ENCODE measurements around the gene WDR27.
A peak's percentile ranks its signal among the peaks of the same experiment; 100 is the strongest.
"Not testable (repeated sequence)": the region's sequence is repeated elsewhere in the genome, so short reads cannot be mapped to it uniquely, and the experiment has no call there.

The WDR27 gene

DNA sequence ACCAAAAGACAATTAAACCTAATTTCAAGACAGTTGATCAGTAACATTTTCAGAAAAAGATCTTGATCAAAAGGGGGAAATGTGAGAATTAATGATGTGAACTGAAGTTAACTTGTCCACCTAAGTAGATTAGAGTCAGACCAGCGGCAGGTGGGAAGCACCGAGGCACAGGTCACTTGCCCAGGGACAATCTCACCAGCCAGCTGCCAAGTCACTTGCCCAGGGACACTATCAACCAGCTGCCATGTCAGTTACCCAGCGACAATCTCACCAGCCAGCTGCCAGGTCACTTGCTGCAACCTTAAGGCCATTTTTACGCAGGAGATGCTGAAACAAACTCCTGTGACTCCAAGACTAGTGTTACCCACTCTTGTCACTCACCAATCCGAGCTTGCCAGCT, 260.5 kb downstream of the WDR27 start:
- no peak overlapping the region for H3K4me3 ChIP-seq (ENCODE audit: low read length)
- H3K36me3 ChIP-seq (ENCODE audit: control insufficient read depth, insufficient read depth, low read length): no peaks in the 10 kb centered on the region
- no peaks in the 10 kb centered on the region for H3K27me3 ChIP-seq (ENCODE audit: insufficient read depth, low read length, poor library complexity)
- H3K18ac ChIP-seq (ENCODE audit: low read length): no peak overlapping the region
- no peak overlapping the region for H3K4ac ChIP-seq (ENCODE audit: low read depth, low read length)
- no peak overlapping the region for H2AK5ac ChIP-seq (ENCODE audit: low read length)
- H3K9ac ChIP-seq (ENCODE audit: low read length): no peak overlapping the region
- H3K79me1 ChIP-seq (ENCODE audit: low read length): no peaks in the 10 kb centered on the region
- H4K5ac ChIP-seq (ENCODE audit: low read length): no peak overlapping the region
- H3K23ac ChIP-seq (ENCODE audit: low read length): no peak overlapping the region
- H2BK120ac ChIP-seq (ENCODE audit: low read depth, low read length): no peak overlapping the region
- H2BK15ac ChIP-seq (replicated peaks; ENCODE audit: low read depth): no peak overlapping the region
- H3K79me2 ChIP-seq (ENCODE audit: control insufficient read depth, insufficient read depth, low read length): no peaks in the 10 kb centered on the region
- no peaks in the 10 kb centered on the region for H3K4me1 ChIP-seq (ENCODE audit: control insufficient read depth, low read depth, low read length)
- H3K4me2 ChIP-seq (ENCODE audit: low read length): no peak overlapping the region
- DNase-seq: no peak
- H3K27ac ChIP-seq (ENCODE audit: low read depth, low read length): no peak overlapping the region
- H4K8ac ChIP-seq (ENCODE audit: low read depth, low read length): no peak overlapping the region
- no CpG with 5 or more reads among the region's 5 CpGs for WGBS (ENCODE audit: extremely low coverage, insufficient coverage, low lambda C conversion rate)
- no peak overlapping the region for H3K56ac ChIP-seq (ENCODE audit: low read length)
- no peak overlapping the region for H2BK5ac ChIP-seq (ENCODE audit: low read length)

DNA sequence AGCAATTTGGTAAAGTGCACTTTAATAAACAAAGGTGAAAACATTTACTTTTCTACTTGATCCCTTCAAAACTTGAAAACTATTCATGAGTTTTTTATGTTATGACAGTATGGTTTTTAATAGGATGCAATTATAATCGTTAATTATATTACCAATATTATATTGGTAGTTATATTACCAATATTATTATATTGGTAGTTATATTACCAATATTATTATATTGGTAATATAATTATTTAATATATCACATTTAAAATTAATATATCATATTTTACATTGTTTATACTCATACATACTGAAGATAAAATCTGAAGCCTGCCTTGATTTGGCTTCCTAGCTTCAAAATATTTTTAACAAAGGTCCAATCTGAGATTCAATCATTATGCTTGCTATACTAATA, 262.1 kb downstream of the WDR27 start:
- no peak overlapping the region for H3K9ac ChIP-seq (ENCODE audit: low read length)
- no peaks in the 10 kb centered on the region for H3K27me3 ChIP-seq (ENCODE audit: insufficient read depth, low read length, poor library complexity)
- no peaks in the 10 kb centered on the region for H3K4me1 ChIP-seq (ENCODE audit: control insufficient read depth, low read depth, low read length)
- H3K79me1 ChIP-seq (ENCODE audit: low read length): no peaks in the 10 kb centered on the region
- DNase-seq: no peak
- H2BK5ac ChIP-seq (ENCODE audit: low read length): no peak overlapping the region
- no peak overlapping the region for H3K18ac ChIP-seq (ENCODE audit: low read length)
- H3K4me3 ChIP-seq (ENCODE audit: low read length): no peak overlapping the region
- H3K36me3 ChIP-seq (ENCODE audit: control insufficient read depth, insufficient read depth, low read length): no peaks in the 10 kb centered on the region
- H4K8ac ChIP-seq (ENCODE audit: low read depth, low read length): no peak overlapping the region
- no peak overlapping the region for H3K4ac ChIP-seq (ENCODE audit: low read depth, low read length)
- no peak overlapping the region for H2BK120ac ChIP-seq (ENCODE audit: low read depth, low read length)
- no peak overlapping the region for H2AK5ac ChIP-seq (ENCODE audit: low read length)
- no peak overlapping the region for H3K23ac ChIP-seq (ENCODE audit: low read length)
- H3K79me2 ChIP-seq (ENCODE audit: control insufficient read depth, insufficient read depth, low read length): no peaks in the 10 kb centered on the region
- H3K4me2 ChIP-seq (ENCODE audit: low read length): no peak overlapping the region
- no peak overlapping the region for H3K27ac ChIP-seq (ENCODE audit: low read depth, low read length)
- no peak overlapping the region for H2BK15ac ChIP-seq (replicated peaks; ENCODE audit: low read depth)
- no peak overlapping the region for H3K56ac ChIP-seq (ENCODE audit: low read length)
- H4K5ac ChIP-seq (ENCODE audit: low read length): no peak overlapping the region
- WGBS (ENCODE audit: extremely low coverage, insufficient coverage, low lambda C conversion rate): no CpG with 5 or more reads among the region's 1 CpG

- H3K23ac ChIP-seq (ENCODE audit: low read length); H2BK5ac ChIP-seq (ENCODE audit: low read length); H3K4ac ChIP-seq (ENCODE audit: low read depth, low read length): not testable (repeated sequence)
These were observed 267.3 kb downstream of the WDR27 start for GRCh38 chr6:169434554-169434953.

DNA sequence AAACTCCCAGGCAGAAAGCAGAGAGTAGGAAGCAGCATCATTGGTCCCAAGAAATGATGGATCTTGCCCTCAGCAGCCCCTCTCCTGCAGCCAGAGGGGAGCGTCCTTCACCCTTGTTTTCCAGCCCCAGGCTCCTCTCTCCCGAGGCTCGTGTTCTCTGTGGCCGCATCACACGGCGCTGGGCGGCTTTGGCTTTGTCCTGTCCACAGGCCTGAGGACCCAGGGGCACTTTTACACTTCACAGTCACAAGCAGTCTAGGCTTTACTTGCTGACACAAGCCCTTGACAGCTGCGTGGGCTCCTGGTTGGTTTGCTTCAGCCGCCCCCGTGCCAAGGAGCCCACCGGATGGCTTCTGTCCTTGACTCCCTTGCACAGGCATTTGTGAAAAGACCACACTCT, 272.8 kb downstream of the WDR27 start:
- no peak overlapping the region for H3K9ac ChIP-seq (ENCODE audit: low read length)
- H2BK120ac ChIP-seq (ENCODE audit: low read depth, low read length): no peak overlapping the region
- no peak overlapping the region for H3K4ac ChIP-seq (ENCODE audit: low read depth, low read length)
- H3K23ac ChIP-seq (ENCODE audit: low read length): no peak overlapping the region
- H3K27me3 ChIP-seq (ENCODE audit: insufficient read depth, low read length, poor library complexity): no peaks in the 10 kb centered on the region
- no peak overlapping the region for H3K4me2 ChIP-seq (ENCODE audit: low read length)
- WGBS (ENCODE audit: extremely low coverage, insufficient coverage, low lambda C conversion rate): no CpG with 5 or more reads among the region's 11 CpGs
- no peak overlapping the region for H4K5ac ChIP-seq (ENCODE audit: low read length)
- no peak overlapping the region for H2AK5ac ChIP-seq (ENCODE audit: low read length)
- peaks cover 2% of the 10 kb centered on the region for H3K4me1 ChIP-seq (ENCODE audit: control insufficient read depth, low read depth, low read length)
- H3K79me1 ChIP-seq (ENCODE audit: low read length): no peaks in the 10 kb centered on the region
- no peaks in the 10 kb centered on the region for H3K79me2 ChIP-seq (ENCODE audit: control insufficient read depth, insufficient read depth, low read length)
- H3K36me3 ChIP-seq (ENCODE audit: control insufficient read depth, insufficient read depth, low read length): no peaks in the 10 kb centered on the region
- H3K27ac ChIP-seq (ENCODE audit: low read depth, low read length): no peak overlapping the region
- H2BK15ac ChIP-seq (replicated peaks; ENCODE audit: low read depth): no peak overlapping the region
- H3K4me3 ChIP-seq (ENCODE audit: low read length): no peak overlapping the region
- DNase-seq: no peak
- no peak overlapping the region for H4K8ac ChIP-seq (ENCODE audit: low read depth, low read length)
- no peak overlapping the region for H2BK5ac ChIP-seq (ENCODE audit: low read length)
- no peak overlapping the region for H3K18ac ChIP-seq (ENCODE audit: low read length)
- H3K56ac ChIP-seq (ENCODE audit: low read length): no peak overlapping the region

More at GRCh38 chr6:169434554-169434953, 267.3 kb downstream of the WDR27 start:
- not testable (repeated sequence) for H3K56ac ChIP-seq (ENCODE audit: low read length); H3K36me3 ChIP-seq (ENCODE audit: control insufficient read depth, insufficient read depth, low read length); H3K27ac ChIP-seq (ENCODE audit: low read depth, low read length); H2BK15ac ChIP-seq (replicated peaks; ENCODE audit: low read depth); H3K27me3 ChIP-seq (ENCODE audit: insufficient read depth, low read length, poor library complexity); H2AK5ac ChIP-seq (ENCODE audit: low read length); H3K9ac ChIP-seq (ENCODE audit: low read length); H3K4me2 ChIP-seq (ENCODE audit: low read length); H3K4me1 ChIP-seq (ENCODE audit: control insufficient read depth, low read depth, low read length); DNase-seq; H3K4me3 ChIP-seq (ENCODE audit: low read length); H3K79me1 ChIP-seq (ENCODE audit: low read length); H2BK120ac ChIP-seq (ENCODE audit: low read depth, low read length); H3K18ac ChIP-seq (ENCODE audit: low read length); H4K8ac ChIP-seq (ENCODE audit: low read depth, low read length); H3K79me2 ChIP-seq (ENCODE audit: control insufficient read depth, insufficient read depth, low read length); H4K5ac ChIP-seq (ENCODE audit: low read length)

DNA sequence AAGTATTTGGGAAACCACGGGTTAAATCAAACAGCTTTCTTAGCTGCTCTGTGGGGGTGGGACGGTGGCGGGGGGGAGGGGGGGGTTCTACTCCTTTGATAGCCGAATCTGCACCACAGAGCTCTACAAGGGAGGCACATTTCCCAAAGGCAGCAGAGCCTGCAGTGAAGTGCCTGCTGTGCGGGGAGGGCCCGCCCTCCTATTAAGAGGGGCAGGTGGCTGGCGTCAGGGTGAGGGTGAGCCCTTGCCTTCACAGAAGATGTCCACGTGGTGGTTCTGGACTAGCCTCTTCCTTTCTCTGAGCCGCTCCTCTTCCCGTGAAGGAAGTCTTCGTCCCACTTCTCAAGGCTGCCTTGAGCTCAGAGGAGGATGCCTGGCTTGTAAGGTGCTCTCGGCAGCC, 273.3 kb downstream of the WDR27 start:
- Histone ChIP-seq H2BK15ac (replicated peaks; ENCODE audit: low read depth) (no peak overlapping the region), H3K56ac (ENCODE audit: low read length) (no peak overlapping the region), H2BK5ac (ENCODE audit: low read length) (no peak overlapping the region), H3K79me2 (ENCODE audit: control insufficient read depth, insufficient read depth, low read length) (no peaks in the 10 kb centered on the region), H3K23ac (ENCODE audit: low read length) (no peak overlapping the region), H2AK5ac (ENCODE audit: low read length) (no peak overlapping the region), H3K27me3 (ENCODE audit: insufficient read depth, low read length, poor library complexity) (no peaks in the 10 kb centered on the region), H3K4ac (ENCODE audit: low read depth, low read length) (no peak overlapping the region), H3K4me3 (ENCODE audit: low read length) (no peak overlapping the region), H3K9ac (ENCODE audit: low read length) (no peak overlapping the region), H3K18ac (ENCODE audit: low read length) (no peak overlapping the region), H3K4me1 (ENCODE audit: control insufficient read depth, low read depth, low read length) (peaks cover 2% of the 10 kb centered on the region), H4K8ac (ENCODE audit: low read depth, low read length) (no peak overlapping the region), H3K36me3 (ENCODE audit: control insufficient read depth, insufficient read depth, low read length) (no peaks in the 10 kb centered on the region), H3K4me2 (ENCODE audit: low read length) (no peak overlapping the region), H4K5ac (ENCODE audit: low read length) (no peak overlapping the region), H3K27ac (ENCODE audit: low read depth, low read length) (no peak overlapping the region), H2BK120ac (ENCODE audit: low read depth, low read length) (no peak overlapping the region), H3K79me1 (ENCODE audit: low read length) (no peaks in the 10 kb centered on the region)
- DNase-seq: peak; percentile 42
- WGBS (ENCODE audit: extremely low coverage, insufficient coverage, low lambda C conversion rate): no CpG with 5 or more reads among the region's 12 CpGs

DNA sequence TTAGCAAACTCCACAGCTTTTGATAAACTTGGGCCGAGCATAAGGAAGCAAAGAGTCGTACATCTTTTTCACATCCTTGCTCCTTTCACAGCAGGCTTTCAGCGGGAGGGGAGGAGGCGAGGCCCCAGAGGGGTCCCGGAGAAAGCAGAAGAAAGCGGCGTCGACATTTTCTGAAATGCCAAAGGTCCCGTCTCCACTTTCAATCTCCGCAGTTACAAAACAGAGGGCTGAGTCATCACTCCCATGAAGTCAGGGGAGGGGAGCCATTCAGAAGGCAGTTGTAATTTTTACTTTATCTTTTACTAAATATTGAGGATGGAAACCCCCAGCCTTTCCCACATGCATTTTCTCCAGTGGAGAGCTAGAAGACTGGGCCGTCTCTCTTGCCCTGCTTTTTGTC, 274.0 kb downstream of the WDR27 start:
- peak; percentile 71 for DNase-seq
- Histone ChIP-seq H2BK120ac (ENCODE audit: low read depth, low read length) (no peak overlapping the region), H3K27me3 (ENCODE audit: insufficient read depth, low read length, poor library complexity) (no peaks in the 10 kb centered on the region), H3K4me3 (ENCODE audit: low read length) (no peak overlapping the region), H2AK5ac (ENCODE audit: low read length) (no peak overlapping the region), H3K23ac (ENCODE audit: low read length) (no peak overlapping the region), H3K27ac (ENCODE audit: low read depth, low read length) (peak overlapping the region; percentile 40), H3K4ac (ENCODE audit: low read depth, low read length) (no peak overlapping the region), H4K8ac (ENCODE audit: low read depth, low read length) (no peak overlapping the region), H3K4me1 (ENCODE audit: control insufficient read depth, low read depth, low read length) (peaks cover 2% of the 10 kb centered on the region), H2BK15ac (replicated peaks; ENCODE audit: low read depth) (no peak overlapping the region), H3K4me2 (ENCODE audit: low read length) (no peak overlapping the region), H2BK5ac (ENCODE audit: low read length) (no peak overlapping the region), H3K79me1 (ENCODE audit: low read length) (no peaks in the 10 kb centered on the region), H3K79me2 (ENCODE audit: control insufficient read depth, insufficient read depth, low read length) (no peaks in the 10 kb centered on the region), H3K18ac (ENCODE audit: low read length) (no peak overlapping the region), H3K36me3 (ENCODE audit: control insufficient read depth, insufficient read depth, low read length) (no peaks in the 10 kb centered on the region), H4K5ac (ENCODE audit: low read length) (no peak overlapping the region), H3K56ac (ENCODE audit: low read length) (no peak overlapping the region), H3K9ac (ENCODE audit: low read length) (no peak overlapping the region)
- no CpG with 5 or more reads among the region's 11 CpGs for WGBS (ENCODE audit: extremely low coverage, insufficient coverage, low lambda C conversion rate)
